ENCODE measurements around the gene ADGRV1.

Gene ADGRV1

GRCh38 chr5:91118796-91119195 lies 560.2 kb downstream of the ADGRV1 start:
- no peaks in the 10 kb centered on the region for H3K27me3 ChIP-seq (ENCODE audit: insufficient read depth, insufficient read length)
- no peak overlapping the region for H3K4me3 ChIP-seq (ENCODE audit: insufficient read length, low read depth)
- DNase-seq (ENCODE audit: low read depth, low spot score) = no peak
- no peak for TF ChIP-seq ZNF274 (IDR thresholded peaks at IDR 0.05; ENCODE audit: low read depth, low read length)
- no peak for TF ChIP-seq SUZ12 (IDR thresholded peaks at IDR 0.05; ENCODE audit: extremely low read depth, insufficient read depth, insufficient read length)
- no peak for TF ChIP-seq YY1 (IDR thresholded peaks at IDR 0.05; ENCODE audit: insufficient read depth, insufficient read length)
- no peaks in the 10 kb centered on the region for H3K36me3 ChIP-seq (ENCODE audit: insufficient read depth, insufficient read length, low read length)
- no peaks in the 10 kb centered on the region for H3K9me3 ChIP-seq (ENCODE audit: insufficient read depth, low read length)
- no peak overlapping the region for H3K9ac ChIP-seq (ENCODE audit: insufficient read length, low read depth)
- H3K4me1 ChIP-seq (ENCODE audit: insufficient read depth, insufficient read length) = no peaks in the 10 kb centered on the region

- no peaks in the 10 kb centered on the region for H3K4me1 ChIP-seq (ENCODE audit: insufficient read depth, insufficient read length)
- no peaks in the 10 kb centered on the region for H3K27me3 ChIP-seq (ENCODE audit: insufficient read depth, insufficient read length)
- H3K9ac ChIP-seq (ENCODE audit: insufficient read length, low read depth) = no peak overlapping the region
- no peak overlapping the region for H3K4me3 ChIP-seq (ENCODE audit: insufficient read length, low read depth)
- DNase-seq (ENCODE audit: low read depth, low spot score) = no peak
- TF ChIP-seq YY1 (IDR thresholded peaks at IDR 0.05; ENCODE audit: insufficient read depth, insufficient read length) (no peak), ZNF274 (IDR thresholded peaks at IDR 0.05; ENCODE audit: low read depth, low read length) (no peak), SUZ12 (IDR thresholded peaks at IDR 0.05; ENCODE audit: extremely low read depth, insufficient read depth, insufficient read length) (no peak)
- no peaks in the 10 kb centered on the region for H3K9me3 ChIP-seq (ENCODE audit: insufficient read depth, low read length)
- no peaks in the 10 kb centered on the region for H3K36me3 ChIP-seq (ENCODE audit: insufficient read depth, insufficient read length, low read length)
Measured at GRCh38 chr5:91119217-91119616, 560.6 kb downstream of the ADGRV1 start.

- Histone ChIP-seq H3K9me3 (ENCODE audit: insufficient read depth, low read length) (no peaks in the 10 kb centered on the region), H3K27me3 (ENCODE audit: insufficient read depth, insufficient read length) (no peaks in the 10 kb centered on the region)
- no peak for DNase-seq (ENCODE audit: low read depth, low spot score)
Measured at GRCh38 chr5:91119981-91120850, 561.6 kb downstream of the ADGRV1 start.

GRCh38 chr5:91121347-91121993 lies 562.9 kb downstream of the ADGRV1 start:
- Histone ChIP-seq H3K27me3 (ENCODE audit: insufficient read depth, insufficient read length) (no peaks in the 10 kb centered on the region), H3K9ac (ENCODE audit: insufficient read length, low read depth) (no peak overlapping the region), H3K4me1 (ENCODE audit: insufficient read depth, insufficient read length) (no peaks in the 10 kb centered on the region), H3K4me3 (ENCODE audit: insufficient read length, low read depth) (no peak overlapping the region), H3K36me3 (ENCODE audit: insufficient read depth, insufficient read length, low read length) (no peaks in the 10 kb centered on the region), H3K9me3 (ENCODE audit: insufficient read depth, low read length) (no peaks in the 10 kb centered on the region)
- DNase-seq (ENCODE audit: low read depth, low spot score) = no peak
- TF ChIP-seq SUZ12 (IDR thresholded peaks at IDR 0.05; ENCODE audit: extremely low read depth, insufficient read depth, insufficient read length) = no peak
- no peak for TF ChIP-seq ZNF274 (IDR thresholded peaks at IDR 0.05; ENCODE audit: low read depth, low read length)
- TF ChIP-seq YY1 (IDR thresholded peaks at IDR 0.05; ENCODE audit: insufficient read depth, insufficient read length) = no peak

More at GRCh38 chr5:91119981-91120850, 561.6 kb downstream of the ADGRV1 start:
- TF ChIP-seq ZNF274 (IDR thresholded peaks at IDR 0.05; ENCODE audit: low read depth, low read length) = no peak
- TF ChIP-seq YY1 (IDR thresholded peaks at IDR 0.05; ENCODE audit: insufficient read depth, insufficient read length) = no peak
- Histone ChIP-seq H3K4me3 (ENCODE audit: insufficient read length, low read depth) (no peak overlapping the region), H3K4me1 (ENCODE audit: insufficient read depth, insufficient read length) (no peaks in the 10 kb centered on the region), H3K36me3 (ENCODE audit: insufficient read depth, insufficient read length, low read length) (no peaks in the 10 kb centered on the region), H3K9ac (ENCODE audit: insufficient read length, low read depth) (no peak overlapping the region)

GRCh38 chr5:91122651-91123050 lies 564.1 kb downstream of the ADGRV1 start:
- Histone ChIP-seq H3K9ac (ENCODE audit: insufficient read length, low read depth) (no peak overlapping the region), H3K9me3 (ENCODE audit: insufficient read depth, low read length) (no peaks in the 10 kb centered on the region), H3K4me3 (ENCODE audit: insufficient read length, low read depth) (no peak overlapping the region), H3K27me3 (ENCODE audit: insufficient read depth, insufficient read length) (no peaks in the 10 kb centered on the region), H3K4me1 (ENCODE audit: insufficient read depth, insufficient read length) (no peaks in the 10 kb centered on the region), H3K36me3 (ENCODE audit: insufficient read depth, insufficient read length, low read length) (no peaks in the 10 kb centered on the region)
- no peak for TF ChIP-seq YY1 (IDR thresholded peaks at IDR 0.05; ENCODE audit: insufficient read depth, insufficient read length)
- no peak for DNase-seq (ENCODE audit: low read depth, low spot score)

- Histone ChIP-seq H3K27me3 (ENCODE audit: insufficient read depth, insufficient read length) (no peaks in the 10 kb centered on the region), H3K9ac (ENCODE audit: insufficient read length, low read depth) (no peak overlapping the region), H3K36me3 (ENCODE audit: insufficient read depth, insufficient read length, low read length) (no peaks in the 10 kb centered on the region), H3K4me3 (ENCODE audit: insufficient read length, low read depth) (no peak overlapping the region), H3K9me3 (ENCODE audit: insufficient read depth, low read length) (no peaks in the 10 kb centered on the region), H3K4me1 (ENCODE audit: insufficient read depth, insufficient read length) (no peaks in the 10 kb centered on the region)
- no peak for TF ChIP-seq ZNF274 (IDR thresholded peaks at IDR 0.05; ENCODE audit: low read depth, low read length)
- TF ChIP-seq SUZ12 (IDR thresholded peaks at IDR 0.05; ENCODE audit: extremely low read depth, insufficient read depth, insufficient read length) = no peak
- no peak for TF ChIP-seq YY1 (IDR thresholded peaks at IDR 0.05; ENCODE audit: insufficient read depth, insufficient read length)
- no peak for DNase-seq (ENCODE audit: low read depth, low spot score)
Measured at GRCh38 chr5:91123291-91123690, 564.7 kb downstream of the ADGRV1 start.

- Histone ChIP-seq H3K9me3 (ENCODE audit: insufficient read depth, low read length) (no peaks in the 10 kb centered on the region), H3K4me3 (ENCODE audit: insufficient read length, low read depth) (no peak overlapping the region), H3K9ac (ENCODE audit: insufficient read length, low read depth) (no peak overlapping the region), H3K27me3 (ENCODE audit: insufficient read depth, insufficient read length) (no peaks in the 10 kb centered on the region), H3K4me1 (ENCODE audit: insufficient read depth, insufficient read length) (no peaks in the 10 kb centered on the region), H3K36me3 (ENCODE audit: insufficient read depth, insufficient read length, low read length) (no peaks in the 10 kb centered on the region)
- no peak for DNase-seq (ENCODE audit: low read depth, low spot score)
- TF ChIP-seq ZNF274 (IDR thresholded peaks at IDR 0.05; ENCODE audit: low read depth, low read length) (no peak), YY1 (IDR thresholded peaks at IDR 0.05; ENCODE audit: insufficient read depth, insufficient read length) (no peak), SUZ12 (IDR thresholded peaks at IDR 0.05; ENCODE audit: extremely low read depth, insufficient read depth, insufficient read length) (no peak)
Measured at GRCh38 chr5:91123901-91124300, 565.3 kb downstream of the ADGRV1 start.
